ENCODE results near the gene CUX1.

DNA sequence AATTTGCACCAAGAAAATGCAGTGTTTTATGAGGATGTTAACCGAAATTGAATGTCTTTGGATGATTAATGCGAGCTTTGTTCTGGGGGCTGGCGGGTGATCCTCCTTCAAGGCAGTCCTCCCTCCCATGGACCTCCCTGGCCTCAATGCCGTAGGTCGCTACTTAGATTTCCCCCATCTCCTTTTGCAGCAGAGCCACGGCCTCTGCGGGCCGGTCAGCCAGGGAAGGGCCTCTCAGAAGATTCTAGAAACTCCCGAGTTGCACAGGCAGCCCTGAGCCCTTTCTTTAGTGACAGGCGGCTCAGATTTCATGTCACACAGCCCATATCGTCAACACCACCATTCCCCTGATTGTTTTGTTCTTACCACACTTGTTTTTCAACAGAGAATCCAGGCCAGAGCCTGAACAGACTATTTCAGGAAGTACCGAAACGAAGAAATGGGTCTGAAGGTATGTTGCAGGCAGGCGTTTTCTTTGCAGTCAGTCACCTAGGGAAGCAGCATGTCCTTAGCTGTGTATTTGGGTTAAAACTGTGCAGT is 381.1 kb downstream of the CUX1 start:
- TF ChIP-seq CTCF (IDR thresholded peaks at IDR 0.05): no peak
- TF ChIP-seq EP300 (IDR thresholded peaks at IDR 0.05): no peak

All from ovary (tissue), 3 donors.